Measurements from ENCODE around the gene AKAP10.
"Not testable (repeated sequence)": the region's sequence is repeated elsewhere in the genome, so short reads cannot be mapped to it uniquely, and the experiment has no call there.

Gene AKAP10, protein sequence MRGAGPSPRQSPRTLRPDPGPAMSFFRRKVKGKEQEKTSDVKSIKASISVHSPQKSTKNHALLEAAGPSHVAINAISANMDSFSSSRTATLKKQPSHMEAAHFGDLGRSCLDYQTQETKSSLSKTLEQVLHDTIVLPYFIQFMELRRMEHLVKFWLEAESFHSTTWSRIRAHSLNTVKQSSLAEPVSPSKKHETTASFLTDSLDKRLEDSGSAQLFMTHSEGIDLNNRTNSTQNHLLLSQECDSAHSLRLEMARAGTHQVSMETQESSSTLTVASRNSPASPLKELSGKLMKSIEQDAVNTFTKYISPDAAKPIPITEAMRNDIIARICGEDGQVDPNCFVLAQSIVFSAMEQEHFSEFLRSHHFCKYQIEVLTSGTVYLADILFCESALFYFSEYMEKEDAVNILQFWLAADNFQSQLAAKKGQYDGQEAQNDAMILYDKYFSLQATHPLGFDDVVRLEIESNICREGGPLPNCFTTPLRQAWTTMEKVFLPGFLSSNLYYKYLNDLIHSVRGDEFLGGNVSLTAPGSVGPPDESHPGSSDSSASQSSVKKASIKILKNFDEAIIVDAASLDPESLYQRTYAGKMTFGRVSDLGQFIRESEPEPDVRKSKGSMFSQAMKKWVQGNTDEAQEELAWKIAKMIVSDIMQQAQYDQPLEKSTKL

GRCh38 chr17:19977293-19978208, at the start of gene AKAP10:
AKAP10 (minus strand) TSS chr17:19977828; CDS start chr17:19977679, 149 bp downstream.
- peak; percentile 79 to 89 for DNase-seq

GRCh38 chr17:20026960-20027359, 49.3 kb upstream of the AKAP10 start:
- DNase-seq = no peak

GRCh38 chr17:20022701-20023100, 45.1 kb upstream of the AKAP10 start:
- DNase-seq = no peak

DNA sequence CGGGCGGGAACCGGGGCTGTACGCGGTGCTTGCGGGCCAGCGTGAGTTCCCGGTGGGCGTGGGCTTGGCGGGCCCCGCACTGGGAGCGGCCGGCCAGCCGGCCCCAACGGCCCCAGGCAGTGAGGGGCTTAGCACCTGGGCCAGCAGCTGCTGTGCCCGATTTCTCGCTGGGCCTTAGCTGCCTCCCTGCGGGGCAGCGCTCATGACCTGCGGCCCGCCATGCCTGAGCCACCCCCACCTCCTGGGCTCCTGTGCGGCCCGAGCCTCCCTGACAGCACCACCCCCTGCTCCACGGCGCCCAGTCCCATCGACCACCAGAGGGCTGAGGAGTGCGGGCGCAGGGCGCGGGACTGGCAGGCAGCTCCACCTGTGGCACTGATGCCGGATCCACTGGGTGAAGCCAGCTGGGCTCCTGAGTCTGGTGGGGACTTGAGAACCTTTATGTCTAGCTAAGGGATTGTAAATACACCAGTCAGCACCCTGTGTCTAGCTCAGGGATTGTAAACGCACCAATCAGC, 38.9 kb upstream of the AKAP10 start:
- DNase-seq = not testable (repeated sequence)

DNA sequence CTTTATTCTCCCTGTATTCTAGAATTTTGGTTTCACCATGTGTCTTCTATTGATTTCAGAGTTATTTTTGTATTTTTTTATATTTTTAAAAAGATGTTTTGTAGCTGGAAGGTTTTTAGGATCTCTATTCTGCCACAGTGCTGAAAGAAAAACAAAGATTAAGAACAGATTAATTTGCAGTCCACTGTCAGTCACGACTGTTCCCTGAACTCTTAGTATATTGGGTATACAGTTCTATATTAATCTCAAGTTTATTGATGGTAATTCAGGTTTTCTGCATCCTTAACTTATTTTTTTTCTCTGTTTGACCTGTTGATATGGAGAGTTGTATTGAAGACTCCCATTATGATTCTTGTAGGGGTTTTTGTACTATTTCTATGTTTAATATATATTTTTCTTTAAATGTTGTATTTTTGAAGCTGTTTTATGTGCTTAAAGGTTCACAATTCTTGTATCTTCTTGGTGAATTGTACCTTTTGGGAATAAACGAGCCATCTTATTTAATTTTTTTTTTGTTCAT, 34.4 kb upstream of the AKAP10 start:
- no peak for DNase-seq

GRCh38 chr17:20010936-20011335, 33.3 kb upstream of the AKAP10 start:
- no peak for DNase-seq

GRCh38 chr17:20010099-20010863, 32.7 kb upstream of the AKAP10 start:
- DNase-seq = peak; percentile 34 to 42

- peak; percentile 70 to 91 for DNase-seq
These were observed 31.9 kb upstream of the AKAP10 start, which contains the start of gene SPECC1 for GRCh38 chr17:20009302-20010098. SPECC1 (plus strand) TSS chr17:20009359; CDS start chr17:20096652, 87,293 bp downstream.

DNA sequence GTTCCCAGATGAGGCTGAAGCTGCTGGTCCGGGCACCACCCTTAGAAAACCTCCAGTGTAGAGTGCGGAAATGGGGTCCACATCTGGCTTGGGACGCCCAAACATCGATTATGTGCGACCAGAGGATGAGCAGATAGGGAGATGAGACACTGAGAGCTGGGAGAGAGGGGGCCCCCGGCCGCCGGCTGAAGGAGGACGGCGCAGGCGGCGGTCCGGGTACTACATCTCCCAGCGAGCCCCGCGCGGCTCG, 31.3 kb upstream of the AKAP10 start:
- no peak for DNase-seq

DNA sequence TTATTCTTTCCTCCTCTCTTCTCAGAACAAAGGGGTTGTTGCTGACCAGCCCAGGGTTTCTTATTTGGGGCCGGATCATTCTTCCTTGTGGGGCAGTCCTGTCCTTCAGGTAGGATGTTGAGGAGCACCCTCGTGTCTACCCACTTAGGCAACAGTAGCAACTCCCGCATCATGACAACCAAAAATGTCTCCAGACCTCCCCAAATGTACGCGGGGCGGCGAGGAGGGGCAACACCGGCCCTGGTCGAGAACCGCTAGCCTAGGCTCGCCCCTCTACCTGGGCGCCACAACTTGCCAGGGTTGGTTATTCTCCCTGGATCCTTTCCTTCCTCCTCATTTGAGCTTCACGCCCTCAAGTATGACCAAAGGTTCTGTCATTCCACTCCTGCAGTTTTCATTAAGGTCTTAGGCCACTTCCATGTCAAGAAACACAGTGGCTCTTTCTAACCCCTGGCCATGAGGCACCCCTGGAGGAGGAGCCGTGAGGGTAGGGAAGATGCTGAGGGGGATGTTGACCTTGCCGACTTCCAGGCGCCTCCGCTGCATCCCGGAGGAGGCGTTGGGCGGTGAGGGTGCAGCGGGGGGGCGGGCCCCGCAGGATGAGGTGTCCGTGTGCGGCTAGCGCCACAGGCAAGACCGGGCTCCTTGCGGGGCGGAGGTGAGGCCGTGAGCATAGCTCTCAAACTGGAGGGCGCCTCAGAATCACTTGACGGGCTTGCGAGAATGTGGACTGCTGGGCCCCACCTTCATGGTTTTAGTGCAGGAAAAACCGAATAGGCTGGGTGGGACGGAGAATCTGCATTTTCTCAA, 30.8 kb upstream of the AKAP10 start:
- DNase-seq = peak; percentile 35 to 45

GRCh38 chr17:19996502-19996901, 18.9 kb upstream of the AKAP10 start:
- DNase-seq = no peak

GRCh38 chr17:19996086-19996485, 18.5 kb upstream of the AKAP10 start:
- DNase-seq = no peak

DNA sequence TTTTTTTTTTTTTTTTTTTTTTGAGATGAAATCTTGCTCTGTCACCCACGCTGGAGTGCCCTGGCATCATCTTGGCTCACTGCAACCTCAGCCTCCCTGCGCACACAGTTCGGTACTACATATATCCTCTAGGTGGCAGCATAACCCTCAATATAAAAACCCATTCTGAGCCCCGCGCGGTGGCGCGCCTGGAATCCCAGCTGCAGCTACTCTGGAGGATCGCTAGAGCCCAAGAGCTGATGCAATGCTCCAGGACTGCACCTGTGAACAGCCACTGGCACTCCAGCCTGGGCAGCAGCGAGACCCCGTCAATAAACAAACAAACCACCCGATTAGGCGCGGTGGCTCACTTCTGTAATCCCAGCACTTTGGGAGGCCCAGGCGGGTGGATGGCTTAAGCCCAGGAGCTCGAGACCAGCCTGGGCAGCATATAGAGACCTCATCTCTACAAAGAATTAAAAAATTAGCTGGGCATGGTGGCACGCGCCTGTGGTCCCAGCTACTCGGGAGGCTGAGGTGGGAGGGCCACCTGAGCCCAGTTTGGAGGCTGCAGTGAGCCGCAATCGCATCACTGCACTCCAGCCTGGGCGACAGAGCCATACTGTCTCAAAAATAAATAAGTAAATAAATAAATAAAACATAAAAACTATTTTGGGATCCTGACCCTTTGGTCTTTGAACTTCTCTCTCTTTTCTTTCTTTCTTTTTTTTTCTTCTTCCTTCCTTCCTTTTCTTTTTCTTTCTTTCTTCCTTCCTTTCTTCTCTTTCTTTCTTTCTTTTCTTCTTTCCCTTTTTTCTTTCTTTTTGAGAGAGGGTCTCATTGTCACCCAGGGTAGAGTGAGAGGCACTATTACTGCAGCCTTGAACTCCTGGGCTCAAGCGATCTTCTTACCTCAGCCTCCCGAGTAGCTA, 15.4 kb upstream of the AKAP10 start:
- peak; percentile 84 to 92 for DNase-seq

DNA sequence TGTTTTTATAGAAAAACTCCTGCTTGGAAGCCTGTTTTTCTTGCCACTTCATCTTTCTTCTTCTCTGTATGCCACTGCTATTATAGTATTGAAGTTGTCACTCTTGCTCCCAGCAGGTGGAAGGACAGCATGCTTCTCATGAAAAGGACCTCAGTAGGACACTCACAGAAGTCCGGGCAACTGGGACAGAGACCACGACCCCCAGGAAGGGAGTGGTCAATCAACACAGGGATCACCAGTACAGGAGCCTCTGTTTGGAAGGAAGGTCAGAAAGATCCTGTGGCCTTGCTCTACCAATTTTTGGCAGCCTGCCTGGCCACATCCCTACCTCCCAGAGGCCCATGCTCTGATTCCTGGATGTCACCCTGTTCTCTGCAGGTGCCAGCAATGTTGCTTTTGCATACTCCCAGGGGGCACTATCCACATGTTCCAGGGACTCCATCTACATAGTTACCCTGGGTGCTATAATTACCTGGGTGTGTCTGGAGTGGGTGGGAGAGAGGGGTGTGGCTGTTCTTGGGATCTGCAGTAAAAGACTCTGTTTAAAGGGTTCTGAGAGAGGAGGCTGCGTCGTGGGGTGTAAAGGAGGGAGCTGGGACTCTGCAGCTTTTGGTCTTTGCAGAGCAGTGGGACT, 13.7 kb upstream of the AKAP10 start:
- DNase-seq = no peak

DNA sequence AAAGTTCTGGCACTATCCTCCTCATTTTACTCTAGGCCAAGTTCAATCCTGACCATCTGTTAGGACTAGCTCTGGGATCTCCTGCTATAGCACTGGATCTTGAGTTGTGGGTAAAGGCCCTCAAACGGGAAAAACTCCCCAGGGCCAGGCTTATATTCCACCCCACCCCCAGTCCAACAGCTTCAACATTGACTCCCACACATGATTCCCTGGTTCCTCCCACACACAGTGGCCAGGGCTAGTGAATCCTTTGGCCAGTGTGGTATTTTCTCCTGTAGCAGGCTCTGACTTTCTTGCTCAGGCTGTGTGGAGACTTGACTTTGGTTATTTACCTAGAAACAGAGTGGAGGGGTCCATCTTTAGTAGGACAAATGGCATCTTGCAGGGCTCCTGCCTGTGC, 10.3 kb upstream of the AKAP10 start:
- no peak for DNase-seq

GRCh38 chr17:19986941-19987861, 9.6 kb upstream of the AKAP10 start:
- no peak for DNase-seq

- no peak for DNase-seq
These were observed 2.5 kb upstream of the AKAP10 start for GRCh38 chr17:19979917-19980770.
